Activated T-cell treated with anti-CD3 and anti-CD28 coated beads for 48 hours (primary cell): Measurements from ENCODE around the gene PYGM.

Experiments
- DNase-seq: peaks from one replicate; pipeline ENCODE4 v3.0.0-alpha.2; 2020; ENCODE audit warnings: low read depth

Gene PYGM

GRCh38 chr11:64753380-64754123 lies 6.2 kb downstream of the PYGM start:
- no peak for DNase-seq

- DNase-seq = no peak
Measured at GRCh38 chr11:64753019-64753379, 6.8 kb downstream of the PYGM start.

- DNase-seq = no peak
Measured at GRCh38 chr11:64752175-64752970, 7.4 kb downstream of the PYGM start.

GRCh38 chr11:64751580-64751979 lies 8.2 kb downstream of the PYGM start:
- no peak for DNase-seq

- DNase-seq = no peak
Measured at GRCh38 chr11:64751136-64751535, 8.6 kb downstream of the PYGM start.

GRCh38 chr11:64750361-64751054 lies 9.3 kb downstream of the PYGM start:
- no peak for DNase-seq

GRCh38 chr11:64747961-64748665 lies 11.7 kb downstream of the PYGM start:
- no peak for DNase-seq

- DNase-seq = no peak
Measured at GRCh38 chr11:64746486-64746885, 13.3 kb downstream of the PYGM start.

- no peak for DNase-seq
Measured at GRCh38 chr11:64745521-64746328, 14.0 kb downstream of the PYGM start.

GRCh38 chr11:64745189-64745520 lies 14.6 kb downstream of the PYGM start:
- DNase-seq = no peak

GRCh38 chr11:64744544-64745188 lies 15.1 kb downstream of the PYGM start:
- DNase-seq = no peak

- DNase-seq = peak; percentile 77
Measured at GRCh38 chr11:64743591-64744543, 15.9 kb downstream of the PYGM start, which contains the start of gene RASGRP2. Gene RASGRP2 (minus strand): TSS chr11:64744142. CDS start chr11:64742866, 1,276 bp downstream.

- DNase-seq = peak; percentile 78
Measured at GRCh38 chr11:64742889-64743590, 16.7 kb downstream of the PYGM start.

- no peak for DNase-seq
Measured at GRCh38 chr11:64742087-64742888, 17.5 kb downstream of the PYGM start.

- no peak for DNase-seq
Measured at GRCh38 chr11:64741375-64742086, 18.2 kb downstream of the PYGM start.

GRCh38 chr11:64739871-64740270 lies 19.9 kb downstream of the PYGM start:
- DNase-seq = no peak

- DNase-seq = no peak
Measured at GRCh38 chr11:64736654-64737053, 23.1 kb downstream of the PYGM start.
